Right lobe of liver (tissue), 6 donors: Measurements from ENCODE around the gene TMED1. TPM values are rescaled to one million over a fixed set of nuclear protein-coding genes. Genes with fewer than 3 reads are reported as not detected.

Experiments used
- ATAC-seq, 4 donors: fragments of 200-7000 bp; cut with Tn5 transposase; one replicate each; pipeline ENCODE4 v1.9.1; 2020; ENCODE audit warnings: mild to moderate bottlenecking in 4 of 4, moderate library complexity in 4 of 4
- DNase-seq, 3 donors: peaks; one replicate each; pipeline ENCODE4 v3.0.0-alpha.2; 2020
- H3K27ac ChIP-seq, 3 donors: fragments of 200-600 bp; one replicate each; pipeline ENCODE4 v1.8.0; 2022
- H3K27me3 ChIP-seq, 2 donors: fragments of 200-600 bp; one replicate each; pipeline ENCODE4 v1.8.0; 2022
- H3K36me3 ChIP-seq, 4 donors: fragments of 200-600 bp; sonication (generic) in 1 of 4; one replicate each; pipeline versions ENCODE4 v1.5.1 to v1.8.0; 2017 to 2022; ENCODE audit warnings: control low read depth in 1 of 4
- H3K4me1 ChIP-seq, 4 donors: fragments of 200-600 bp; sonication (generic) in 1 of 4; one replicate each; pipeline versions ENCODE4 v1.5.1 to v1.8.0; 2017 to 2022; ENCODE audit warnings: control low read depth in 1 of 4
- H3K4me3 ChIP-seq, 3 donors: fragments of 200-600 bp; one replicate each; pipeline ENCODE4 v1.8.0; 2022
- H3K9me3 ChIP-seq, 4 donors: fragments of 200-600 bp; sonication (generic) in 1 of 4; one replicate each; pipeline versions ENCODE4 v1.5.1 to v1.8.0; 2017 to 2022; ENCODE audit warnings: control low read depth in 1 of 4
- CTCF ChIP-seq, 4 donors: fragments of 200-600 bp in 3 of 4; fragments of 450-650 bp in 1 of 4; IDR thresholded peaks; one replicate each; pipeline versions ENCODE4 v1.5.1 to v1.8.0; 2016 to 2022; ENCODE audit warnings: antibody characterized with exemption in 4 of 4, mild to moderate bottlenecking in 2 of 4
- POLR2A ChIP-seq: fragments of 450-650 bp; IDR thresholded peaks from one replicate; pipeline ENCODE4 v1.6.1; 2017; ENCODE audit warnings: antibody characterized with exemption, mild to moderate bottlenecking
- WGBS: methylation state at CpG from one replicate; pipeline ENCODE4 v1.1.6; 2018; ENCODE audit warnings: low coverage, low lambda C conversion rate; ENCODE audit not compliant: insufficient coverage; ENCODE audit errors: missing lambda C conversion rate; 5-methylcytosine and 5-hydroxymethylcytosine counted together
- intact Hi-C, 2 donors: fragments of 100-400 bp; cut with DNase I; formaldehyde crosslinking; loops; one replicate each; pipeline versions ENCODE4 v1.11.2 to v1.14.1; 2022
- total RNA-seq, 6 experiments: library from RNA; depleted of rRNA in 2 of 6; stranded (reverse); fragments of >200 nt in 2 of 6; fragmentation: NEBNext Ultra II Directional in 3 of 6; extraction: Animal tissue kit (Norgen Biotek cat#: 25700) in 3 of 6; gene quantifications; one replicate each; pipeline versions ENCODE4 v1.1.0 to v1.2.4, GENCODE V29; 2016 to 2023
- donor health status: DM: no; HTN: yes; CAD: no.
- donor health status: DM: no; HTN: no; CAD: no.
- donor health status: DM: no; HTN: no; CAD: no.
- donor health status: DM: no; HTN: yes; CAD: no.
- donor health status: DM: no; HTN: yes; CAD: no.

The TMED1 gene
- total RNA-seq, 6 experiments from 2014 or later, result 19.1 to 24.1 (median 21.7) TPM

DNA sequence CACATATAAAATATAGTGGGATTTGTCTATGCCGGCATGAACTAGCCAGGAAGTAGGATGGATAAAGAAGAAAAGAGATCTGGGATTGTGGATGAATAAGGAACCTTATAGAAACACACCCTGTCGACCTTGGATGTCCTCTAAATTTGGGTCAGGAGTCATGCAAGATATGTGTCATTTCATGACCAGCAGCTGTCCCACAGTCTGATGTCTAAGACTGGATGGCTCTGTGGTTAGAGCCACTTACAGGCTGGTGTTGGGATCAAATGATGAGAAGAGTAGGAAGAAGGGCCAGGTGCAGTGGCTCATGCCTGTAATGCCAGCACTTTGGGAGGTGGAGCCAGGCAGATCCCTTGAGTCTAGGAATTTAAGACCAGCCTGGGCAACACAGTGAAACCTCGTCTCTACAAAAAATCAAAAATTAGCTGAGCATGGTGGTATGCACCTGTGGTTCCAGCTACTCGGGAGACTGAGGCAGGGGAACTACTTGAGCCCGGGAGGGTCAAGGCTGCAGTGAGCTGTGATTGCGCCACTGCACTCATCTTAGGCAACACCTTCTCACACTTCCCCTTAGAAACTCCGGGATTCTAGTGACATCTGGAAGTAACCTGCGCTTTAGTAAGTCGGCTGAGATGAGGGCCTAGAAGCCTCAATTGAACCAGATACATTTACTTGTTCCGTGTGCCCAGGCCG, 30.8 kb downstream of the TMED1 start:
- intact Hi-C loops, result no loop called here

DNA sequence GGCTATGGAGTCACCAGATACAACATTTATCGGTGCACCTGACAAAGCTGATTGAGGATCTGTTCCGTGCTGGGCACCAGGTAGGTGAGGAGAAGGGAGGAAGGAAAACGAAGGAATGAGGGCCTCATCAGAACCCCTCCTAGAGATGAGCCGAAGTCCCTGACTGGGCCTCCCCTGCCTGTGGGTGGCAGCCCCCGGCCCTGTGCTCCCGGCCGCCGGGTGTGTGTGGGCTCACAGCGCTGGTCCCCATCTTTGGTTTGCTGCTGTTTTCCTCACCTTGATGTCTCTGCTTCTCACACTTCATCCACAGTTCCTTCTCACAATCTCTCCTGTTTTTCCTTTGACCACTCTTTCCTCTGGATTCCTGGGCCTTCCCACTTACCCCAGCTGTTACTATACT, 32.8 kb downstream of the TMED1 start:
- H3K9me3 ChIP-seq, result no peaks in the 10 kb centered on the region
- H3K4me1 ChIP-seq, result no peaks in the 10 kb centered on the region
- DNase-seq, result no peak
- intact Hi-C loops, result no loop called here
- peaks cover 0 to 54% (median 19%) of the 10 kb centered on the region in 4 donors for H3K36me3 ChIP-seq
- no peak overlapping the region for H3K4me3 ChIP-seq
- TF ChIP-seq POLR2A (no peak), CTCF (IDR thresholded peaks at IDR 0.05) (no peak)
- no peak for ATAC-seq
- H3K27me3 ChIP-seq, result no peaks in the 10 kb centered on the region
- WGBS, result 80% methylated on average over 2 of the region's 9 CpGs
- H3K27ac ChIP-seq, result no peak overlapping the region

More for the DNA sequence above, 30.8 kb downstream of the TMED1 start:
- Histone ChIP-seq H3K27ac (no peak overlapping the region), H3K36me3 (peaks cover 0 to 59% (median 17%) of the 10 kb centered on the region in 4 donors), H3K4me1 (no peaks in the 10 kb centered on the region), H3K4me3 (no peak overlapping the region), H3K9me3 (no peaks in the 10 kb centered on the region), H3K27me3 (no peaks in the 10 kb centered on the region)
- ATAC-seq, result peak in 2 of 4 donors; percentile 25 to 28
- no peak for TF ChIP-seq POLR2A
- no peak for TF ChIP-seq CTCF (IDR thresholded peaks at IDR 0.05)
- no peak for DNase-seq
- 70% methylated on average over 7 of the region's 11 CpGs for WGBS

DNA sequence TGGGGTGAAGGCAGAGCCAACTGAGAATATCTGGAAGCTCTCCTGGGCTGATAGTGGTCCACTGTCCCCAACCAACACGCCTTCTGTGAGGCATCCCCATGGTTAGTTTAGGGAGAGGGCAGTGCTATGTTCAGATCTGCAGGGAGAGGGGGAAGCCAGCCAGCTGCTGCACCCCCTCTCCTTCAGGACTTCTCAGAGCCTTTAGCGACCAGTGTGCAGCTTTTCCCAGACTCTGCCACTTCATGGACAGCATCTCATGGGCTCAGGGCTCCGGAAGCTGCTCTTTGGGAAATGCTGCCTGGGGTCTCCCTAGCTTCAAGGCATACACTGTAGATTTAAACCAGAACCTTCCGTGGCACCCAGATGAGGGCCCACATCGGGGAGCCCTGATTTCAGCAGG, 33.5 kb downstream of the TMED1 start:
- no peak for ATAC-seq
- 100% methylated on average over 2 of the region's 5 CpGs for WGBS

DNA sequence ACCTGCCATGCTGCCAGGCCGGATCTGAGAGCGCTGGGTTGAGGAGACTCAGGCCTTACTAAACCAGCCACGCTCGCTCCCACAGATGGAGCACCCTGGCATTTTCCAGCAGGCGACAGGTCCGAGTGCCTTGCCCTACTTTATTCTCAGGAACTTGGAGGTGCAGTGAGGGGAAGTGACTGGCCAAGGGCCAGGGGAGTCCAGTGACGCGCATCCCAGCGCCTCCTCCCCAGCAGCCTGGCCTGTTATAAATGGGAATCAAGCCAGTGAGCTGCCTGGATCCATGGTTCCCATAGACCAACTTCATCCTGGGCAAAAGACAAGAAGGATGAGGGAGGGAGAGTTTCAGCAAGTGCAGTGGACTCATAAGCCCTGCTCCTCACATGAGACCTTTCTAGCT, 35.5 kb downstream of the TMED1 start:
- H3K27me3 ChIP-seq, result no peaks in the 10 kb centered on the region
- H3K4me3 ChIP-seq, result no peak overlapping the region
- intact Hi-C loops, result no loop called here
- no peak overlapping the region for H3K27ac ChIP-seq
- ATAC-seq (peak in 3 of 4 donors; percentile 5 to 36 (median 30)), DNase-seq (no peak)
- TF ChIP-seq POLR2A, result no peak
- no peak for TF ChIP-seq CTCF (IDR thresholded peaks at IDR 0.05)
- 40% methylated on average over 1 of the region's 9 CpGs for WGBS
- peaks cover 0 to 59% (median 20%) of the 10 kb centered on the region in 4 donors for H3K36me3 ChIP-seq
- no peaks in the 10 kb centered on the region for H3K4me1 ChIP-seq
- H3K9me3 ChIP-seq, result no peaks in the 10 kb centered on the region

More for the DNA sequence above, 33.5 kb downstream of the TMED1 start:
- no peaks in the 10 kb centered on the region for H3K9me3 ChIP-seq
- intact Hi-C loops, result no loop called here
- no peak overlapping the region for H3K4me3 ChIP-seq
- no peak for TF ChIP-seq POLR2A
- TF ChIP-seq CTCF (IDR thresholded peaks at IDR 0.05), result no peak
- no peaks in the 10 kb centered on the region for H3K27me3 ChIP-seq
- H3K4me1 ChIP-seq, result no peaks in the 10 kb centered on the region
- H3K36me3 ChIP-seq, result peaks cover 0 to 54% (median 20%) of the 10 kb centered on the region in 4 donors
- H3K27ac ChIP-seq, result no peak overlapping the region
- no peak for DNase-seq
